Esophagus squamous epithelium (tissue), 4 donors: Measurements from ENCODE around the gene BOLA1.

Experiments
- CTCF ChIP-seq, 6 experiments: fragments of 450-650 bp in 4 of 6; fragments of 200-600 bp in 2 of 6; sonication (generic) in 2 of 6; IDR thresholded peaks; one replicate each; pipeline ENCODE4 v1.5.1; 2016 to 2019; ENCODE audit warnings: antibody characterized with exemption in 6 of 6, mild to moderate bottlenecking in 4 of 6, moderate library complexity in 4 of 6
- POLR2A ChIP-seq, 4 donors: fragments of 450-650 bp; IDR thresholded peaks; one replicate each; pipeline ENCODE4 v1.6.1; 2017; ENCODE audit warnings: antibody characterized with exemption in 4 of 4, mild to moderate bottlenecking in 4 of 4, moderate library complexity in 3 of 4

- peak; percentile 11 to 100 (median 100) for TF ChIP-seq POLR2A (IDR thresholded peaks at IDR 0.05)
- peak in 3 of 6 experiments; percentile 13 to 26 (median 26) for TF ChIP-seq CTCF (IDR thresholded peaks at IDR 0.05)
Observed at GRCh38 chr1:149886396-149887195, 12.8 kb upstream of the BOLA1 start.
